ENCODE data around the gene NDUFAF4.
"Not testable (repeated sequence)": the region's sequence is repeated elsewhere in the genome, so short reads cannot be mapped to it uniquely, and the experiment has no call there.

The NDUFAF4 gene

DNA sequence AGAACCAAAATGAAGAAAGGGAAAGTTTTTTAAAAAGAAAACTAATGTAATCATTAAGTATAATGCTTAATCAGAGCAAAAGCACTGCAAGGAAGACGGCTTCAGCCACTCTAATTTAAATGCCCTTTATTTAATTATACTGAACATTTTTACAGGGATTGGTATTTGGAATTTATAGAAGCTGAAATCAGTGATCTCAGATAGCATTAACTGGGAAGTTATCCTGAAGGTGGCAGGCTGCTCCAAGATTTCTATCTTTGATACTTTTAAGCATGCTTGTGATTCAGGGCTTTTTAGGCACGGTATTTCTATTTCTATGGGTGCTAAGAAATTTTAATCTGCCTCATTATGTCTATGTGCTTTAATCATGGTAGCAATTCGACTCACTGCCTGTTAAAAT, 1.3 kb upstream of the NDUFAF4 start:
- no peak for DNase-seq (ENCODE audit: low read depth in 2 of 2)

DNA sequence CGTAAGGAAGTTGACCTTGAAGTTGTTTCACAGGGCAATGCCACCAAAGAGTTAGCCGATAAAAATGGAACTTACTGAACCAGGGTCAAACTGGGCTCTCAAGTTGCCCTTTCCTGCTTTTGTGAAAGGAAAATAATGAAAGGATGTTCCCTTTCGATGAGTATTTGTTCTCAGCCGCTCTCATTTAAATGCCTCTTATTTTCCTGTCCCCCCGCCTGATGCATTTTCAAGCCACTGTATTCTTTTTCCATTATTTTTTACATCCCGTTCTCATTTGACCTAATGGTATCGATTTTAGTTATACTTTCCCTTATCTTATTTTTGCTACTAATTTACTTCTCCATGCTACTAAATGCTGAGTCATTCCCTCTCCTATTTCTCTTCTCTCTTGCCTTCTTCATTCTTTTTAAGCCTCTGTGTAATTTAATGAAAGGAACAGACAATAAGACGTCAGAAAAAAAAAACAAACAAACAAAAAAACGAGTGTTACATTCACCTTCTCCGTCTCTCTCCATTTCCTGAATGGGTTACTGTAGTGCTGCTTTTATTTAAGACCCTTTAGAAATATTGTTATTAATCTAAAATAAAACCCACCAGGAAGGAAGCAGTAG, 655 bp upstream of the NDUFAF4 start:
- DNase-seq (ENCODE audit: low read depth in 2 of 2): no peak

DNA sequence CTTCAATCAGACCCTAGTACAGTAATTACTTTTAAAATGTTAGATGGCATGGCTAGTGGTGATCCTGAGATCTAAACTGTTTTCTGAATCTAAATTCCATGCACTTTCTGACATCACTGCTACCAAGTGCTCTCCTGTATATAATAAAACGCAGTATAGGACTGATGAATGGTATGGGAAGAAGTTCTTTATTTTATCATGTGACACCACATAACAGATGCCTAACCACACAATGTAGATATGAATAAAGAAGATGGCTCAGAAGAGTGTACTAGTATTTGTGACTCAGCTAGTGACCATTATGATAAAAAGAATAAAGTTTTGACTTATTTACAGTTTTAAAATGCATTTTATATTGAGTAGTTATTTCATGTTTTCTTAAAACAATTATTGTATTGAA, 8.5 kb downstream of the NDUFAF4 start:
- no peak for DNase-seq (ENCODE audit: low read depth in 2 of 2)

DNA sequence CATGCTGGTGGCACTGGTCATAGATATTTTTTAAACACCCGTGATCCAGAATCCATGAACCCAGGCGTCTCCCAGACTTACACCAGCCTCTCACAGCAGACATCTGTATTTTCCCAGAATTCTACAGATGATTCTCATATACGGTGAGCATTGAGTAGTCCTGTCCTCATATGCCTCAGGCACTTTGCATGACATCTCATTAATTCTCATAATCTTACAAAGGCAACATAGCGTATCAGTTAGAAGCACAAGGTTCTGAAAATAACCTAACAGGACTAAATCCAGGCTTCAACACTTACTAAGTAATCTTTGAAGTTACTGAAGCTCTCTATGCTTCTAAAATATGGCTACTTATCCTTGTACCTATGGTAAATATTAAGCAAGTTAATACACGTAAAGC, 8.9 kb downstream of the NDUFAF4 start:
- DNase-seq (ENCODE audit: low read depth in 2 of 2): no peak

DNA sequence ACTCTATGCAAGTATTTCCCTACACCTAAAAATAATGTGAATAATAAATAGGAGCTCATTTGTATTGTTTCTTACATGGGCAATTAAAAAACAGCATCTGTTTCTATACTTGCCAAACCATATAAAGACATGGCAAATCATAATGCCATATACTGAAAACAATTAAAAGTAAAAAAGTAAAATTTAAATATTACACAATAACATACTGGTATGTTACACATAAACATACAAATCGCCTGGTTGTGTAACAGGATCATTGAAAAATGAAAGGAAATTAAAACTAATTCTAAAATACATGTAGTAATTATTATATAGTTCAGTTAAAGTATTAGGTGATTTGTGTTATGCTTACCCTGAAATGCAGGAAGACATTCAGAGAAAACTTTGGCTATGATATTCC, 11.2 kb downstream of the NDUFAF4 start:
- DNase-seq (ENCODE audit: low read depth in 2 of 2): no peak

DNA sequence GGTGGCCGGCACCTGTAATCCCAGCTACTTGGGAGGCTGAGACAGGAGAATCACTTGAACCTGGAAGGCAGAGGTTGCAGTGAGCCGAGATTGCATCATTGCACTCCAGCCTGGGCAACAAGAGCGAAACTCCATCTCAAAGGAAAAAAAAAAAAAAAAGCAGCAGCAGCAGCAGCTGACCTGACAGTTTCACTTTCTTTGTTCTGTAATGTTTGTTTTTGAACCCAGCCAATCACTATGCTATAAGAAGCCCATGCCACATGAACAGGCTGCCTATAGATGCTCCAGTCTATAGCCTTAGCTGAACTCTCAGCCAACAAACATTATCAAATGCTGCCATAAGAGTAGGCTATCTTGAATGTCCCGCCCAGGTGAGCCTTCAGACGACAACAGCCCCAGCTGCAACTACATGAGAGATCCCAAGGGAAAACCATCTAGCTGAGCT, 12.5 kb downstream of the NDUFAF4 start:
- not testable (repeated sequence) for DNase-seq (ENCODE audit: low read depth in 2 of 2)

DNA sequence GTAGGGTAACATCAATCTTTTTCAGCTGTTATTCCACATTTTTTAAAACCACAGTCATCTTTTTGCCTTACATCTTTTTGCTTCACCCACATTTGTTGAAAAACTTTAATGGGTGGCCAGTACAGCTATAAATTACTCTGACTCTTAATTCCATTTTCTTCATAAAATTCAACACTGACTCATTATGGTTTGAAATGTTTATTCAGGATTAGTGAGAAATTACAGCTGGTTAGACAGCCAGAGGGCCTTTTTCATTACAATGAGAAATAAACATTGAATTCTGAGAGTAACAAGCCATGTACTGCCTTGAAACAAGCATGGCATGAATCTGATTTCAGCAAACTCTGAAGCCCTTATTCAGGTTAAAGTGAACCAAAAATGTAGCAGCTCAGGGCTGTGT, 19.5 kb downstream of the NDUFAF4 start:
- DNase-seq (ENCODE audit: low read depth in 2 of 2): no peak

DNA sequence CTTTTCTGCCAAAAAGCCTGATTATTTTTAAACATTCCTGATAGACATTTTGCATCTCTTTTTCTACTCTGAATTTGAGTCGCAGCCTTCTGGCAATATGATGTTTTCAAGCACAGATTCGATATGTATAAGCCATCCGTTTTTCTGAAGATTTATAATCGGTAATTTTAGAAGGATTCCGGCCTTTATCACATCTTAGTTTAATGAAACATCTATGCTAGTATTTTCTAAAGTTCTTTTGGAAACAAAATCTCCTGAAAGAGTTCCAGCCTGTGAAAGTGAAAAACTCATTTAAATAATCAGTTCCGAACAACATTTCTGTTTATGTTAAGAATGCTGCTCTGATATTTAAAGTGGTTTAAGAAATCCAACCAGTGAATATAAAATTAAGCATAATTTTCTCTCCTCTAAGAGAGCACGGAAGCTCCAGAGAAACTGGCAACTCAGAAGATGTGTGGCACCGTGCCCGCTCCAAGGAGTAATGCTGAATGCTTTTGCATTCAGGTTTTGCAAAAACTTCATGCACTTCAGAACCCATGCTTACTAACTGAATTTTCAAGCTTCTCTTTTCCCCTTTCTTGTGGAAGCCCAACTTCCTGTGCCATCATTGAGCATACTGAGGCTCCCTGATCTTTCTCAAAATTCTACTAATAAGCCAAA, 20.7 kb downstream of the NDUFAF4 start:
- no peak for DNase-seq (ENCODE audit: low read depth in 2 of 2)

DNA sequence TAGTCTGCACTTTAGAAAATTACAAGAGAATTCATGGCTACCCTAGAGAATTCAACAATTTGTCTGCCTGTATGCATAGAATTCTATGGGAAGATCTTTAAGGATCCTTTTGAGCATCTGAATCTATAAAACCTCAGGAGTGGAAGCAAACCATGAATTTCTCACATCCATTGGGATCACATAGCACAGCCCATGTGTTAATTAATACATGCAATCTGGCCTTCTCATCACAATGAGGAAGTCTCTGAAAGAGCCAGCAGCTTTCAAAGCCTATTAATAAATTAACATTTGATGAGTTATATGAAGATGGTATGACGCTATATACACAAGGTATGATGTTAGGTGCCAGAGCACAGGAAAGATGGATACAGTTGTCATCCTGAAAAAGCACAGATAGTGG, 24.7 kb downstream of the NDUFAF4 start:
- no peak for DNase-seq (ENCODE audit: low read depth in 2 of 2)

DNA sequence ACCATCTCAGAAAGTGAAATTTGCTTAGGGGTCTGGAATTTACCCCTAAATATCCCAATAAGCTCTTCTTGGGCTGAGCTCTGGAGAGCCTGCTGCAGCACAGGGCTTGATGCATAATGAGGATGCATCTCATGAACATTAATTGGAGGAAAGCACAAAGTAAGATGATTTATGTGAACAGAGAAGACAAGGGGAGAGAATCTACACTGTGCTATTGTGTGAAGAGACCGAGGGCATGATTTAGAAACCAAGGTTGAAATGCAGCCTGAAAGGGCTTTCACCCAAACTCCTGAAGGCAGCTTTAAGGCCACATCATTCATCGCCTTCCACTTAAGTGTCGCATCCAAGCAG, 32.7 kb downstream of the NDUFAF4 start:
- DNase-seq (ENCODE audit: low read depth in 2 of 2): no peak

DNA sequence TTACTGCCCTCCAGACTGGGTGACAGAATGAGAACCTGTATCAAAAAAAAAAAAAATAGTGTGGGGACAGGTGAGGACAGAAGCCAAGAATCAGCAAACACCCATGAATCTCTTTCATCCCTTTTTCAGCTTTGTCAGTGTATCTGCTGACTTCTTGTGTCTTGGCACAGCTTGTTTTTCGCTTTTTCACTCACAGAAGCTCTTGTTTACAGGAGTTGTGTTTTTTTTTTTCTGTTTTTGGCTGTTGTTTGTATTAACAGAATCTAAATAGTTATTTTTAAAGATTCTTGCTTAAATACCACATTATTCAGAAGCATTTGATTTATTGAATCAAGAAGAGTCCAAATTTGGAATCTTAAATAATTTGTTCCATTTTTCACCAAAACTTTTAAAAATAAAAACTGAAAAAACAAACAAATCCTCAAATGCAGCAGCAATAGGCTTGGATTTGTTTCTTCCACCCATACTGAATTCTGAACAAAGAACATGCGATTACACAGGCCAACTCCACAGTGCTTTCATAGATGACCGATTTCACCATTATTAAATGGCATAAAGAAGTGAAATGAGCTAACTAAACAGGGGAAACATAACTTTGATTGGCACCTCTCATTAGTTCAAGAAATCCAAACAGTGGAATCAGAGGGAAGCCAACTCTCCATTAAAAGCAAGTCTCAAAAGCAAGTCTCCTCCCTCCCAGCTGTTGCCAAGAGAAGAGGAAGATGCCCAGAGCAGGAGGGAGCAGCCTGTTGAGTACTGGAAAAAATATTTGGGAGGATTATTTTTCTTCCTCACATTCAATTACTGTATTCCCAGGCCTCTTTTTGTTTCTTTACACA, 33.3 kb downstream of the NDUFAF4 start:
- no peak for DNase-seq (ENCODE audit: low read depth in 2 of 2)

DNA sequence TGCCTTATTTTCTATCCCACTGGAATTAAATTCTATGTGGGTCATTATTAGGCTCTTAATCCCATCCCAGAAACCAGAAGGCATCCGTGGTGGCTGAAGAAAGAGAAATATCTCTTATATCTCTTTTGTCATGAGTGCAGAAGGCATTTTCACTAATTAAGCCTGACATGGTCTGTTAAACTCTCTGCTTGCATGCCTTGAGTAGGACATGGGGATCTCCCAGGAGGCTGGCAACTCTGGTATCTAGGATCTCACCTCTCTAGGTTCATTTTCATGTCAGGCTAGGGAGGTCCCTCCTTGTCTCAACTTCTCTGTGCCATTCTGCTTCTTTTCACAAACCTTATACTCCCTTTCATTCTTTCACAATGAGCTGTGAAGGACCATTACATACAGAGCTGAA, 35.1 kb downstream of the NDUFAF4 start:
- DNase-seq (ENCODE audit: low read depth in 2 of 2): no peak

DNA sequence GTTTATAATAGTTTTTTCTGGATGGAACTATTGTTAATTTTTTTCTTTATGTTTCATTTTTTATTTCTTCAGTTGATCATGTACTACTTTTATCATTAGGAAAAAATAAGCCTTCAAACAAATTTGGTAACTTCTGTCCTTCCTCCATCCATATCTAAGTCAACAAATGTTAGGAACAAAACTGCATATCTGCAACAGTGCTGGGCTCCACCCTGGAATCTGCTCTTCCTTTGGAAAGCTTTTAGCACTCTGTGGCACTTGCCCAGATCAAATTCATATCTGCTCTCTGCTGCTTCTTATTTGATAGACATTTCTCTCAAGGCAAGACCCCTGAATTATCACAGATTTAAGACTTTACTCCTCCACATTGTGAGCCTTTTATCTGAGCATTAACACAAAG, 36.1 kb downstream of the NDUFAF4 start:
- no peak for DNase-seq (ENCODE audit: low read depth in 2 of 2)

DNA sequence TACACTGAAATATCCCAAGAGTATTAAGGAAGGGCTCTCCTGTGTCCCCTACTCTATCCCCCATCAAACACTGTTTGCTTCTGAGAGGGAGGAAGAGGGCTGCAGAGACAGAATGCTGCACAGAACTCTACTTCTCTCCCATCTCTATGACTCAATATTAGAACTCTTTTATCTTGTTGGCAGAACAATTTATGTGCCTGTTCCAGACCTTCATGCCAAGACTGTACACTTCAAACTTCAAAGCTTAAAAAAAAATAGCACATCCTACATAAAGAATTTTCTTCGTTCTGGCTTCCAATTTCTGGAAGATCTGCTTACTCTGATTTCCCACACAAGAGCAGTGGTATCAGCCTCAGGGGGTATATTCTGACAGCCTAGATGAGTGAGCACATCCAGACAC, 40.8 kb downstream of the NDUFAF4 start:
- no peak for DNase-seq (ENCODE audit: low read depth in 2 of 2)

DNA sequence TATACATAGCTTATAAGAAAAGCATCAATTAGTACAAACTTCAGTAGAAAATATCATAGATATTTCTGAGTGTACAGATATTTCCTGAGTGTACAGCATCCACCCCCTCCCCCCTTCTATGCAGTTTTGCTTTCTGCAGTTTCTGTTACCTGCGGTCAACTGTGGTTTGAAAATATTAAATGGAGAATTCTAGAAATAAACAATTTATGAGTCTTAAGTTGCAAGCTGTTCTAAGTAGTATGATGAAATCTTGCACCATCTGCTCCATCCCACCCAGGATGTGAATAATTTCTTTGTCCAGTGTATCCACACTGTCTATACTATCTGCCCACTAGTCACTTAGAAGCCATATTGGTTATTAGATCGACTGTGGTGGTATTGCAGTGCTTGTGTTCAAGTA, 44.6 kb downstream of the NDUFAF4 start:
- no peak for DNase-seq (ENCODE audit: low read depth in 2 of 2)

DNA sequence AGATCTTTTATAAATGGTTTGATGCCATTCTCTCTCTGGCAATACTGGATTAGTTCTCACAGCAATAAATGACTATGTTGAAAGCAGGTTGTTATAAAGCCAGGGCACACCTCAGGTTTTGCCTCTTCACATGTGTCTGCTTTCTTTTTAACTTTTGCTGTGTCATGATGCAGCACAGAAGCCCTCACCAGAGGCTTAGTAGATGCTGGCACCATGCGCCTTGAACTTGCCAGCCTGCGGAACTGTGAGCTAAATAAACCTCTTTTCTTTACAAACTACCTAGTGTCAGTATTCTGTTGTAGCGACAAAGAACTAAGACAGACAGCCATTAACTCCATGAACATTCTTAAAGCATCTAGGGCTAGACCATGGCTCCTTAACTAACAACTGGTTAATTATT, 45.1 kb downstream of the NDUFAF4 start:
- DNase-seq (ENCODE audit: low read depth in 2 of 2): no peak

DNA sequence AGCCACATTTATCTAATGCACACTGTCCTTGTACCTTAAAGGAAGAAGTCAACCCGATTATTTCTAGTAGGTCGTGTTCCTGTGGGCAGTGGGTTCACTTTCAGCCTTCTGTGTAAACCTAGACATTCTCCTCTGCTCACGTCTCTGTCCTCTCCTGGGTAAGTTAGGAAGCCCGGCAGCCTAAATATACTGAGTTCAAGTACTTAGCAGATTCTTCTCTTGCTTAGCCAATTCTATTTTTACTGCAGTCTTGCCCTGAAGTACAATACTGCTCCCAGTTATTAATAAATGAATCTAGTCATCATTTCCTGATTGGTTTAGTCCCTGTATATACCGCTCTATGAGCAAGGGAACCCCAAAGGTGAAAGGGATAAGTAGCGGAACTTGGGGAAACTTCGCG, 45.8 kb downstream of the NDUFAF4 start:
- DNase-seq (ENCODE audit: low read depth in 2 of 2): no peak

DNA sequence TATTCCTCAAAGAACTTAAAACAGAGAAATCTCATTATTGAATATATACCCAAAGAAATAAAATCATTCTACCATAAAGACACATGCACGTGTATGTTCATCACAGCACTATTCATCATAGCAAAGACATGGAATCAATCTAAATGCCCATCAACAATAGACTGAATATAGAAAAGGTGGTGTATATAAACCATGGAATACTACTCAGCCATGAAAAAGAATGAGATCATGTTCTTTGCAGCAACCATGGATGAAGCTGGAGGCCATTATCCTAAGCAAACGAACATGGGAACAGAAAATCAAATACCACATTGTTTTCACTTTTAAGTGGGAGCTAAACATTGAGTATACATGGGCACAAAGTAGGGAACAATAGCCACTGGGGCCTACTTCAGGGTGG, 48.1 kb downstream of the NDUFAF4 start:
- no peak for DNase-seq (ENCODE audit: low read depth in 2 of 2)

DNA sequence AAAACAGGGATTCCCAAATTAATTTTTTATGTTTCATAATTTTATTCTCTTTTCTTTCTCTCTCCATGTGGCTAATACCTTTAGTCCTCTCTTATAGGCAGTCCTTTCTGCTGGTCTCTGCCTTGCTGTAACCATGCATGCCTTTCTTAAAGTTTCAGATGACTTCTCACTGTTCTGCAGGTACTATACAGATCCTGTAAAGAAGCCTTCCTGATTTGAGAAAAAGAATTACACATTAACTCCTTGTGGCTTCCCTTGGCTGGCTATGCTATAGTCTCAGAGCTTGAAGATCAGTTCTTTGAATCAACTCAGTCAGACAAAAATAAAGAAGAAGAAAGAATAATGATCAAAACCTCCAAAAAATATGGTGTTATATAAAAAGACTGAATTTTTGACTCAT, 53.2 kb downstream of the NDUFAF4 start:
- no peak for DNase-seq (ENCODE audit: low read depth in 2 of 2)

DNA sequence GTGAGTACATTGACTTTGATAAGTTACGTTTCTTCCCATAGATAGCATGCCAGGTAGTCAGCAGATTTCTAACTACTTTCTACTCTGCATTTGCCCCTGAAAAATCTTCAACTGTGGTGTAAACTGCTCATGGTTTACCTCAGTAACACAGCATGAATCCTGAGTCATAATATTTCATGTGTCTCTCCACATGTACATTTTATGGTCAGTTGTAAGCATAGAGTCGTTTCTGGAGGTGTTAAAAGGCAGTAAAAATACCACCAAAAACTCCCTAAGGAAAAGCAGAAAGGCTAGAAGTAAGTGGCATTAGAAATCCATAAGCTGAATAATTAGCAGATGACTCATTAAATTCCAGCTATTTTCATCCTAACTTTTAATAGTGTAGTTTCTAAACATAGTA, 56.3 kb downstream of the NDUFAF4 start:
- DNase-seq (ENCODE audit: low read depth in 2 of 2): no peak

All from activated CD4-positive, alpha-beta T cell treated with anti-CD3 and anti-CD28 coated beads for 24 hours (primary cell).